ENCODE measurements around the gene PRM2. TPM values are rescaled to one million over a fixed set of nuclear protein-coding genes. Genes with fewer than 3 reads are reported as not detected.

PRM2 gene
- total and polyA plus RNA-seq, 2 donors (not counting 3 experiments of a cell fraction or from before 2014, with no cell fraction given): not detected

- dilution Hi-C loops (cut with MboI; ENCODE audit: extremely low pct_ligation_motif_present, low sequenced_read_pairs): no loop called here
- Histone ChIP-seq H3K4me1 (ENCODE audit: control insufficient read depth, extremely low read depth, insufficient read depth, low read length) (no peaks in the 10 kb centered on the region), H3K79me2 (ENCODE audit: control insufficient read depth, insufficient read depth, low read length) (no peaks in the 10 kb centered on the region), H3K9me1 (replicated peaks; ENCODE audit: control insufficient read depth, extremely low read depth, insufficient read depth, low read length) (no peaks in the 10 kb centered on the region), H3K4me2 (ENCODE audit: insufficient read depth, low read length) (no peak overlapping the region), H3K9me3 (replicated peaks; ENCODE audit: control insufficient read depth, insufficient read depth, low read length) (no peaks in the 10 kb centered on the region), H3K36me3 (ENCODE audit: control insufficient read depth in 2 of 2, extremely low read depth in 1 of 2, insufficient read depth in 2 of 2, low read length in 2 of 2) (no peaks in the 10 kb centered on the region), H3K4me3 (replicated peaks in 1 of 3; ENCODE audit: insufficient read depth in 1 of 3, low read depth in 1 of 3, low read length in 3 of 3) (no peak overlapping the region), H3K9ac (replicated peaks; ENCODE audit: extremely low read depth, insufficient read depth, low read length) (no peak overlapping the region), H2AFZ (ENCODE audit: low read depth, low read length) (no peak overlapping the region), H3K27me3 (ENCODE audit: control insufficient read depth in 2 of 2, insufficient read depth in 2 of 2, low read length in 2 of 2) (peaks cover 3 to 5% of the 10 kb centered on the region in 2 experiments), H4K20me1 (replicated peaks; ENCODE audit: control insufficient read depth, extremely low read depth, insufficient read depth, low read length) (no peaks in the 10 kb centered on the region), H3K27ac (ENCODE audit: insufficient read depth, low read depth, low read length) (no peak overlapping the region)
- POLR2A ChIA-PET: no interaction called here
- DNase-seq (ENCODE audit: low read depth, low spot score) (no peak), FAIRE-seq (no peak)
- no TSS peak for BruUV-seq (replicated peaks)
- intact Hi-C loops (cut with micrococcal nuclease): no loop called here
- TF ChIP-seq, protein P1, sequence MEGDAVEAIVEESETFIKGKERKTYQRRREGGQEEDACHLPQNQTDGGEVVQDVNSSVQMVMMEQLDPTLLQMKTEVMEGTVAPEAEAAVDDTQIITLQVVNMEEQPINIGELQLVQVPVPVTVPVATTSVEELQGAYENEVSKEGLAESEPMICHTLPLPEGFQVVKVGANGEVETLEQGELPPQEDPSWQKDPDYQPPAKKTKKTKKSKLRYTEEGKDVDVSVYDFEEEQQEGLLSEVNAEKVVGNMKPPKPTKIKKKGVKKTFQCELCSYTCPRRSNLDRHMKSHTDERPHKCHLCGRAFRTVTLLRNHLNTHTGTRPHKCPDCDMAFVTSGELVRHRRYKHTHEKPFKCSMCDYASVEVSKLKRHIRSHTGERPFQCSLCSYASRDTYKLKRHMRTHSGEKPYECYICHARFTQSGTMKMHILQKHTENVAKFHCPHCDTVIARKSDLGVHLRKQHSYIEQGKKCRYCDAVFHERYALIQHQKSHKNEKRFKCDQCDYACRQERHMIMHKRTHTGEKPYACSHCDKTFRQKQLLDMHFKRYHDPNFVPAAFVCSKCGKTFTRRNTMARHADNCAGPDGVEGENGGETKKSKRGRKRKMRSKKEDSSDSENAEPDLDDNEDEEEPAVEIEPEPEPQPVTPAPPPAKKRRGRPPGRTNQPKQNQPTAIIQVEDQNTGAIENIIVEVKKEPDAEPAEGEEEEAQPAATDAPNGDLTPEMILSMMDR (IDR thresholded peaks at IDR 0.05; ENCODE audit: extremely low read depth in 1 of 2, insufficient read depth in 1 of 2, low read depth in 1 of 2, low read length in 2 of 2): no peak
- no peak for TF ChIP-seq POLR2AphosphoS5 (IDR thresholded peaks at IDR 0.05; ENCODE audit: insufficient read depth, low read depth, low read length)
- TF ChIP-seq EZH2 (IDR thresholded peaks at IDR 0.05; ENCODE audit: borderline replicate concordance, low read depth, low read length, severe bottlenecking): no peak
- no peak for TF ChIP-seq MAX (IDR thresholded peaks at IDR 0.05; ENCODE audit: insufficient read depth, insufficient read length)
- no peak for TF ChIP-seq MYC (IDR thresholded peaks at IDR 0.05; ENCODE audit: low read depth, low read length)
- TF ChIP-seq POLR2A (IDR thresholded peaks at IDR 0.05; ENCODE audit: low read depth, low read length): no peak
- no peak for TF ChIP-seq FOS (IDR thresholded peaks at IDR 0.05; ENCODE audit: borderline replicate concordance, insufficient read depth, low read length)
- TF ChIP-seq JUN (IDR thresholded peaks at IDR 0.05; ENCODE audit: borderline replicate concordance, insufficient read depth, insufficient read length, low read depth): no peak
- CTCF ChIA-PET: interaction anchor here (1.2 kb wide), 1 partner anchor 9 kb away, joined by 3 read pairs; no protein-coding TSS in a partner anchor
Measured at GRCh38 chr16:11289202-11289601, 12.9 kb upstream of the PRM2 start.

Data from endothelial cell of umbilical vein (primary cell).